T-helper 1 cell treated with Interleukin-12 subunit alpha and Interleukin-12 subunit beta and Interleukin-4 antibody, amounts not matched to agents 30 μg/mL and 1 μg/mL, for 36 hours (primary cell): ENCODE measurements around the gene CTNNBL1.
"Not testable (repeated sequence)": the region's sequence is repeated elsewhere in the genome, so short reads cannot be mapped to it uniquely, and the experiment has no call there.

Source experiments
- H3K27ac Mint-ChIP-seq: one replicate; pipeline ENCODE4 v1.8.0; 2021; ENCODE audit warnings: mild to moderate bottlenecking, mixed read lengths
- H3K27me3 Mint-ChIP-seq: one replicate; pipeline ENCODE4 v1.8.0; 2021; ENCODE audit warnings: low read depth, mixed read lengths
- H3K36me3 Mint-ChIP-seq: one replicate; pipeline ENCODE4 v1.8.0; 2021; ENCODE audit warnings: low read depth, mixed read lengths
- H3K4me1 Mint-ChIP-seq: one replicate; pipeline ENCODE4 v1.8.0; 2021; ENCODE audit warnings: low read depth, mixed read lengths
- H3K4me3 Mint-ChIP-seq: one replicate; pipeline ENCODE4 v1.8.0; 2021; ENCODE audit warnings: mild to moderate bottlenecking, moderate library complexity, mixed read lengths
- H3K9me3 Mint-ChIP-seq: one replicate; pipeline ENCODE4 v1.8.0; 2021; ENCODE audit warnings: mixed read lengths

The CTNNBL1 gene

GRCh38 chr20:37692459-37693166 lies 1.2 kb upstream of the CTNNBL1 start:
- Mint-ChIP-seq H3K27ac (no peak overlapping the region), H3K4me3 (peak overlapping the region; percentile 50), H3K27me3 (peaks cover 4% of the 10 kb centered on the region), H3K9me3 (no peaks in the 10 kb centered on the region), H3K4me1 (peaks cover 20% of the 10 kb centered on the region), H3K36me3 (peaks cover 9% of the 10 kb centered on the region)

- peaks cover 4% of the 10 kb centered on the region for H3K27me3 Mint-ChIP-seq
- H3K4me1 Mint-ChIP-seq = peaks cover 20% of the 10 kb centered on the region
- peak overlapping the region; percentile 27 for H3K27ac Mint-ChIP-seq
- peaks cover 9% of the 10 kb centered on the region for H3K36me3 Mint-ChIP-seq
- H3K9me3 Mint-ChIP-seq = no peaks in the 10 kb centered on the region
- peak overlapping the region; percentile 97 for H3K4me3 Mint-ChIP-seq
Observed at GRCh38 chr20:37693242-37693634, 592 bp upstream of the CTNNBL1 start.

- Mint-ChIP-seq H3K36me3 (peaks cover 9% of the 10 kb centered on the region), H3K27ac (no peak overlapping the region), H3K9me3 (no peaks in the 10 kb centered on the region), H3K4me3 (peak overlapping the region; percentile 19), H3K4me1 (peaks cover 22% of the 10 kb centered on the region), H3K27me3 (no peaks in the 10 kb centered on the region)
Observed at GRCh38 chr20:37695684-37696342, 2.0 kb downstream of the CTNNBL1 start.

GRCh38 chr20:37697314-37697713 lies 3.5 kb downstream of the CTNNBL1 start:
- peaks cover 22% of the 10 kb centered on the region for H3K4me1 Mint-ChIP-seq
- H3K36me3 Mint-ChIP-seq = peaks cover 9% of the 10 kb centered on the region
- H3K27me3 Mint-ChIP-seq = no peaks in the 10 kb centered on the region
- no peaks in the 10 kb centered on the region for H3K9me3 Mint-ChIP-seq
- H3K27ac Mint-ChIP-seq = no peak overlapping the region
- H3K4me3 Mint-ChIP-seq = no peak overlapping the region

- H3K4me3 Mint-ChIP-seq = no peak overlapping the region
- no peaks in the 10 kb centered on the region for H3K27me3 Mint-ChIP-seq
- H3K9me3 Mint-ChIP-seq = no peaks in the 10 kb centered on the region
- H3K27ac Mint-ChIP-seq = no peak overlapping the region
- H3K4me1 Mint-ChIP-seq = peaks cover 15% of the 10 kb centered on the region
- peaks cover 7% of the 10 kb centered on the region for H3K36me3 Mint-ChIP-seq
Observed at GRCh38 chr20:37699202-37699601, 5.4 kb downstream of the CTNNBL1 start.

GRCh38 chr20:37700301-37700700 lies 6.5 kb downstream of the CTNNBL1 start:
- Mint-ChIP-seq H3K9me3 (no peaks in the 10 kb centered on the region), H3K4me1 (peaks cover 8% of the 10 kb centered on the region), H3K4me3 (no peak overlapping the region), H3K27ac (no peak overlapping the region), H3K36me3 (peaks cover 6% of the 10 kb centered on the region), H3K27me3 (no peaks in the 10 kb centered on the region)

GRCh38 chr20:37701676-37702075 lies 7.8 kb downstream of the CTNNBL1 start:
- not testable (repeated sequence) for H3K9me3 Mint-ChIP-seq, H3K27me3 Mint-ChIP-seq, H3K4me1 Mint-ChIP-seq, H3K36me3 Mint-ChIP-seq, H3K4me3 Mint-ChIP-seq, H3K27ac Mint-ChIP-seq

GRCh38 chr20:37702403-37703034 lies 8.7 kb downstream of the CTNNBL1 start:
- no peak overlapping the region for H3K27ac Mint-ChIP-seq
- peaks cover under 1% of the 10 kb centered on the region for H3K36me3 Mint-ChIP-seq
- H3K4me3 Mint-ChIP-seq = no peak overlapping the region
- H3K4me1 Mint-ChIP-seq = peaks cover 2% of the 10 kb centered on the region
- no peaks in the 10 kb centered on the region for H3K9me3 Mint-ChIP-seq
- H3K27me3 Mint-ChIP-seq = no peaks in the 10 kb centered on the region

GRCh38 chr20:37703035-37703845 lies 9.4 kb downstream of the CTNNBL1 start:
- Mint-ChIP-seq H3K9me3 (no peaks in the 10 kb centered on the region), H3K36me3 (peaks cover 4% of the 10 kb centered on the region), H3K27me3 (no peaks in the 10 kb centered on the region), H3K27ac (no peak overlapping the region), H3K4me1 (peaks cover 2% of the 10 kb centered on the region), H3K4me3 (no peak overlapping the region)

GRCh38 chr20:37704955-37705354 lies 11.1 kb downstream of the CTNNBL1 start:
- Mint-ChIP-seq H3K27me3 (no peaks in the 10 kb centered on the region), H3K36me3 (peaks cover 4% of the 10 kb centered on the region), H3K4me1 (no peaks in the 10 kb centered on the region), H3K4me3 (no peak overlapping the region), H3K27ac (no peak overlapping the region), H3K9me3 (no peaks in the 10 kb centered on the region)

GRCh38 chr20:37706298-37706697 lies 12.5 kb downstream of the CTNNBL1 start:
- Mint-ChIP-seq H3K27me3 (no peaks in the 10 kb centered on the region), H3K4me1 (peaks cover under 1% of the 10 kb centered on the region), H3K36me3 (peaks cover 4% of the 10 kb centered on the region), H3K27ac (no peak overlapping the region), H3K9me3 (no peaks in the 10 kb centered on the region), H3K4me3 (no peak overlapping the region)

GRCh38 chr20:37711001-37711400 lies 17.2 kb downstream of the CTNNBL1 start:
- no peak overlapping the region for H3K4me3 Mint-ChIP-seq
- peaks cover 4% of the 10 kb centered on the region for H3K4me1 Mint-ChIP-seq
- H3K27me3 Mint-ChIP-seq = no peaks in the 10 kb centered on the region
- peaks cover 6% of the 10 kb centered on the region for H3K36me3 Mint-ChIP-seq
- no peak overlapping the region for H3K27ac Mint-ChIP-seq
- H3K9me3 Mint-ChIP-seq = no peaks in the 10 kb centered on the region

GRCh38 chr20:37711994-37712964 lies 18.4 kb downstream of the CTNNBL1 start:
- no peaks in the 10 kb centered on the region for H3K27me3 Mint-ChIP-seq
- peaks cover 4% of the 10 kb centered on the region for H3K4me1 Mint-ChIP-seq
- no peak overlapping the region for H3K4me3 Mint-ChIP-seq
- no peaks in the 10 kb centered on the region for H3K9me3 Mint-ChIP-seq
- peaks cover 8% of the 10 kb centered on the region for H3K36me3 Mint-ChIP-seq
- no peak overlapping the region for H3K27ac Mint-ChIP-seq
